Activated T-cell treated with anti-CD3 and anti-CD28 coated beads, Interleukin-2, amount 50 U/mL, for 4 hours (primary cell): Measurements from ENCODE around the gene LTBP4. TPM values are rescaled to one million over a fixed set of nuclear protein-coding genes. Genes with fewer than 3 reads are reported as not detected.
A peak's percentile ranks its signal among the peaks of the same experiment; 100 is the strongest.
"Not testable (repeated sequence)": the region's sequence is repeated elsewhere in the genome, so short reads cannot be mapped to it uniquely, and the experiment has no call there.

ENCODE experiments used
- ATAC-seq, 2 donors: fragments of 200-7000 bp; cut with Tn5 transposase; one replicate each; pipeline ENCODE4 v1.10.0; 2021
- DNase-seq: peaks from one replicate; pipeline ENCODE4 v3.0.0-alpha.2; 2020
- H3K27me3 Mint-ChIP-seq: one replicate; pipeline ENCODE4 v1.8.0; 2021; ENCODE audit warnings: low read depth, mixed read lengths
- H3K36me3 Mint-ChIP-seq: one replicate; pipeline ENCODE4 v1.8.0; 2022; ENCODE audit warnings: mixed read lengths; ENCODE audit not compliant: insufficient read depth
- H3K4me1 Mint-ChIP-seq: one replicate; pipeline ENCODE4 v1.8.0; 2021; ENCODE audit warnings: low read depth, mixed read lengths
- H3K4me3 Mint-ChIP-seq: one replicate; pipeline ENCODE4 v1.8.0; 2021; ENCODE audit warnings: mild to moderate bottlenecking, moderate library complexity, mixed read lengths
- H3K9me3 Mint-ChIP-seq: one replicate; pipeline ENCODE4 v1.8.0; 2021; ENCODE audit warnings: mixed read lengths
- total RNA-seq, 3 donors: library from RNA; stranded (reverse); gene quantifications; one replicate each; pipeline ENCODE4 v1.2.1, GENCODE V29; 2021

Gene LTBP4, protein sequence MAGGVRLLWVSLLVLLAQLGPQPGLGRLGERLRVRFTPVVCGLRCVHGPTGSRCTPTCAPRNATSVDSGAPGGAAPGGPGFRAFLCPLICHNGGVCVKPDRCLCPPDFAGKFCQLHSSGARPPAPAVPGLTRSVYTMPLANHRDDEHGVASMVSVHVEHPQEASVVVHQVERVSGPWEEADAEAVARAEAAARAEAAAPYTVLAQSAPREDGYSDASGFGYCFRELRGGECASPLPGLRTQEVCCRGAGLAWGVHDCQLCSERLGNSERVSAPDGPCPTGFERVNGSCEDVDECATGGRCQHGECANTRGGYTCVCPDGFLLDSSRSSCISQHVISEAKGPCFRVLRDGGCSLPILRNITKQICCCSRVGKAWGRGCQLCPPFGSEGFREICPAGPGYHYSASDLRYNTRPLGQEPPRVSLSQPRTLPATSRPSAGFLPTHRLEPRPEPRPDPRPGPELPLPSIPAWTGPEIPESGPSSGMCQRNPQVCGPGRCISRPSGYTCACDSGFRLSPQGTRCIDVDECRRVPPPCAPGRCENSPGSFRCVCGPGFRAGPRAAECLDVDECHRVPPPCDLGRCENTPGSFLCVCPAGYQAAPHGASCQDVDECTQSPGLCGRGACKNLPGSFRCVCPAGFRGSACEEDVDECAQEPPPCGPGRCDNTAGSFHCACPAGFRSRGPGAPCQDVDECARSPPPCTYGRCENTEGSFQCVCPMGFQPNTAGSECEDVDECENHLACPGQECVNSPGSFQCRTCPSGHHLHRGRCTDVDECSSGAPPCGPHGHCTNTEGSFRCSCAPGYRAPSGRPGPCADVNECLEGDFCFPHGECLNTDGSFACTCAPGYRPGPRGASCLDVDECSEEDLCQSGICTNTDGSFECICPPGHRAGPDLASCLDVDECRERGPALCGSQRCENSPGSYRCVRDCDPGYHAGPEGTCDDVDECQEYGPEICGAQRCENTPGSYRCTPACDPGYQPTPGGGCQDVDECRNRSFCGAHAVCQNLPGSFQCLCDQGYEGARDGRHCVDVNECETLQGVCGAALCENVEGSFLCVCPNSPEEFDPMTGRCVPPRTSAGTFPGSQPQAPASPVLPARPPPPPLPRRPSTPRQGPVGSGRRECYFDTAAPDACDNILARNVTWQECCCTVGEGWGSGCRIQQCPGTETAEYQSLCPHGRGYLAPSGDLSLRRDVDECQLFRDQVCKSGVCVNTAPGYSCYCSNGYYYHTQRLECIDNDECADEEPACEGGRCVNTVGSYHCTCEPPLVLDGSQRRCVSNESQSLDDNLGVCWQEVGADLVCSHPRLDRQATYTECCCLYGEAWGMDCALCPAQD (N-terminal part only)
- 100 to 1,000 TPM; 210 to 251 (median 213) TPM for total RNA-seq

DNA sequence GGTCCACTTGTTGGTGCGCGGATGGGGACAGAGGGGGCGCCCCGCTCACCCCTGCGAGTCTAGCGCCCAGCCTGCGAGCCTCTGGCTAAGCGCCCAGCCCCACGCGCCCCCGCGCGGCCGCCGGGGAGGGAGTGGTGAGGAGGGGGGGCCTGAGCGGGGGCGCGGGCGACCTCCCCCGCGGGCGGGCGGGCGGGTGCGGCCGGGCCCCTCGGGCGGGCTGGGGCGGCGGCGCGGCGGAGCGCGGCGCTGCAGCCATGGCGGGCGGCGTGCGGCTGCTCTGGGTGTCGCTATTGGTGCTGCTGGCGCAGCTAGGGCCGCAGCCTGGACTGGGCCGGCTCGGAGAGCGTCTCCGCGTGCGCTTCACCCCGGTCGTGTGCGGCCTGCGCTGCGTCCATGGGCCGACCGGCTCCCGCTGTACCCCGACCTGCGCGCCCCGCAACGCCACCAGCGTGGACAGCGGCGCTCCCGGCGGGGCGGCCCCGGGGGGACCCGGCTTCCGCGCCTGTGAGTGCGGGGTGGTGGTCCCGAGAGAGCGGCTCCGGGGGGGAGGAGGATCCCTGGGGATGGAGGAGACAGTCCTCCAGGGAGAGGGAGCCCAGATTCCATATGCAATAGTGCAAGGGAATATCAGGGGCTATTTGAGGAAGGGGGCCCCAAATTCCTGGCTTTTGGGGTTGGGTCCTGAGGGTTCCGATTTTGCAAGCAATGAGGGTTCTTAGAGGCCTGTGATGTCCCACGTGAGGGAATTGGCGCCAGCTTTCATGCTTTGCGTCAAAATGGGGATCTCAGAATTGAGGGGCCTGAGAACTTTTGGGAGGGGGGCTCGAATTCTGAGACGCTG lies at the start of gene LTBP4:
Gene LTBP4, plus strand, starts transcription at position 236 of the 841 bp plus-strand sequence. Its CDS starts 19 bp downstream, at position 255.
- ATAC-seq: no peak
- H3K9me3 Mint-ChIP-seq: no peaks in the 10 kb centered on the region

GRCh38 chr19:40552848-40553247 lies 48.3 kb upstream of the LTBP4 start:
- DNase-seq: no peak
- Mint-ChIP-seq H3K27me3 (peaks cover 72% of the 10 kb centered on the region), H3K4me3 (no peak overlapping the region), H3K9me3 (no peaks in the 10 kb centered on the region), H3K4me1 (peaks cover 10% of the 10 kb centered on the region), H3K36me3 (no peaks in the 10 kb centered on the region)
- no peak for ATAC-seq

More for the DNA sequence above, at the start of gene LTBP4:
- H3K4me1 Mint-ChIP-seq: peaks cover 66% of the 10 kb centered on the region
- peak within 1 kb of the TSS; percentile 59 for H3K4me3 Mint-ChIP-seq
- H3K27me3 Mint-ChIP-seq: peaks cover 32% of the 10 kb centered on the region
- no peaks in the 10 kb centered on the region for H3K36me3 Mint-ChIP-seq
- DNase-seq: no peak

GRCh38 chr19:40553885-40554857 lies 47.0 kb upstream of the LTBP4 start:
- DNase-seq: no peak
- no peak overlapping the region for H3K4me3 Mint-ChIP-seq
- ATAC-seq: no peak
- H3K27me3 Mint-ChIP-seq: peaks cover 65% of the 10 kb centered on the region
- no peaks in the 10 kb centered on the region for H3K36me3 Mint-ChIP-seq
- H3K4me1 Mint-ChIP-seq: peaks cover 4% of the 10 kb centered on the region
- H3K9me3 Mint-ChIP-seq: no peaks in the 10 kb centered on the region

- DNase-seq (no peak), ATAC-seq (no peak)
- Mint-ChIP-seq H3K36me3 (no peaks in the 10 kb centered on the region), H3K27me3 (peaks cover 57% of the 10 kb centered on the region), H3K4me3 (no peak overlapping the region), H3K4me1 (no peaks in the 10 kb centered on the region), H3K9me3 (no peaks in the 10 kb centered on the region)
Measured at GRCh38 chr19:40555978-40556689, 45.0 kb upstream of the LTBP4 start.

GRCh38 chr19:40556953-40557530 lies 44.1 kb upstream of the LTBP4 start:
- H3K9me3 Mint-ChIP-seq: no peaks in the 10 kb centered on the region

GRCh38 chr19:40559394-40559793 lies 41.8 kb upstream of the LTBP4 start:
- Mint-ChIP-seq H3K9me3 (no peaks in the 10 kb centered on the region), H3K36me3 (no peaks in the 10 kb centered on the region), H3K4me1 (no peaks in the 10 kb centered on the region), H3K27me3 (peaks cover 52% of the 10 kb centered on the region), H3K4me3 (no peak overlapping the region)
- DNase-seq (no peak), ATAC-seq (no peak)

More at GRCh38 chr19:40556953-40557530, 44.1 kb upstream of the LTBP4 start:
- Mint-ChIP-seq H3K27me3 (peaks cover 53% of the 10 kb centered on the region), H3K36me3 (no peaks in the 10 kb centered on the region), H3K4me3 (no peak overlapping the region), H3K4me1 (no peaks in the 10 kb centered on the region)
- ATAC-seq (no peak), DNase-seq (no peak)

DNA sequence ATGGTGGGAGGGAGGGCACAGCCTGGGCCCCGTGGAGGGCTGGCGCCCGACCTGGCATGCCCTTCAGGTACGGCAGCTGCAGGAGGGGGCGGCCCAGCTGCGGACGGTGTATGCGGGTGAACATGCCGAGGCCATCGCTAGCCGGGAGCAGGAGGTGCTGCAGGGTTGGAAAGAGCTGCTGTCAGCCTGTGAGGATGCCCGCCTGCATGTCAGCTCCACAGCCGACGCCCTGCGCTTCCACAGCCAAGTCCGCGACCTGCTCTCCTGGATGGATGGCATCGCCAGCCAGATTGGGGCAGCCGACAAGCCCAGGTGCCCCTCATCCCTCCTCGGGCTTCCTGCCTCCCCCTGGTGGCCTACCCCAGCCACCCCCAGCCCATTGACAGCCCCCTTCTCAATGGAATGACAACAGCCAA lies 41.1 kb upstream of the LTBP4 start:
- Mint-ChIP-seq H3K4me1 (no peaks in the 10 kb centered on the region), H3K4me3 (no peak overlapping the region), H3K36me3 (no peaks in the 10 kb centered on the region), H3K27me3 (peaks cover 49% of the 10 kb centered on the region), H3K9me3 (no peaks in the 10 kb centered on the region)
- no peak for ATAC-seq
- no peak for DNase-seq

DNA sequence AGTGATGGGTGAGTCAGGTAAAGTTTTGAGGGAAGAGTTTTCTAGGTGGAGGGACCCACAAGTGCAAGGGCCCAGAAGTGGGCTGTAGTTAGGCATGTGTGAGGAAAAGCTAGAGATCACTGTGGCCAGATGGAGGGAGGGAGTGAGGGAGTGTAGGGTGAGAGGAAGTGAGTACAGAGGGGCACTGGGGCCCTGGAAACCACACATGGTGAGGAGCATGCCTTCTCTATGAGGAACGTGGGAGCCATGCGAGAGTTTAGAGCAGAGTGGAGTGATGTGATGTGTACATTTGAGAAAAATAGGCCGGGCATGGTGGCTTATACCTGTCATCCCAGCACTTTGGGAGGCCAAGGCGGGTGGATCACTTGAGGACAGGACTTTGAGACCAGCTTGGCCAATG lies 39.2 kb upstream of the LTBP4 start:
- DNase-seq (no peak), ATAC-seq (no peak)
- Mint-ChIP-seq H3K36me3 (no peaks in the 10 kb centered on the region), H3K4me3 (no peak overlapping the region), H3K4me1 (no peaks in the 10 kb centered on the region), H3K27me3 (peaks cover 57% of the 10 kb centered on the region), H3K9me3 (no peaks in the 10 kb centered on the region)

DNA sequence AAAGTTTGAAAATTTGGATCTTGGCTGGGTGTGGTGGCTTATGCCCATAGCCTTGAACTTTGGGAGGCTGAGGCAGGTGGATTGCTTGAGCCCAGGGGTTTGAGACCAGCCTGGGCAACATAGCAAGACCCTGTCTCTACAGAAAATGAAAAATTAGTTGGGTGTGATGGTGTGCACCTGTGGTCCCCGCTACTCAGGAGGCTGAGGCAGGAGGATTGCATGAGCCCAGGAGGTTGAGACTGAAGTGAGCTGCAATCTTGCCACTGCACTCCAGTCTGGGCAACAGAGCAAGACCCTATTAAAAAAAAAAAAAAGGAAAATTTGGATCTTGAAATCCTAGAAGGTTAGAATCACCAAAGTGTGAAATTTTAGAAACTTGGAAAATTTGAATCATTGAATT lies 36.6 kb upstream of the LTBP4 start:
- DNase-seq, H3K9me3 Mint-ChIP-seq, H3K4me1 Mint-ChIP-seq, H3K36me3 Mint-ChIP-seq, H3K4me3 Mint-ChIP-seq, ATAC-seq: not testable (repeated sequence)
- peaks cover 64% of the 10 kb centered on the region for H3K27me3 Mint-ChIP-seq

- H3K36me3 Mint-ChIP-seq: no peaks in the 10 kb centered on the region
- peaks cover 61% of the 10 kb centered on the region for H3K27me3 Mint-ChIP-seq
- no peak overlapping the region for H3K4me3 Mint-ChIP-seq
- no peak for ATAC-seq
- H3K4me1 Mint-ChIP-seq: peaks cover 9% of the 10 kb centered on the region
- H3K9me3 Mint-ChIP-seq: no peaks in the 10 kb centered on the region
- DNase-seq: no peak
Measured at GRCh38 chr19:40565355-40565754, 35.8 kb upstream of the LTBP4 start.

GRCh38 chr19:40565910-40566495 lies 35.2 kb upstream of the LTBP4 start:
- H3K9me3 Mint-ChIP-seq: no peaks in the 10 kb centered on the region
- H3K4me3 Mint-ChIP-seq: no peak overlapping the region
- peaks cover 59% of the 10 kb centered on the region for H3K27me3 Mint-ChIP-seq
- DNase-seq (no peak), ATAC-seq (no peak)
- peaks cover 14% of the 10 kb centered on the region for H3K4me1 Mint-ChIP-seq
- H3K36me3 Mint-ChIP-seq: no peaks in the 10 kb centered on the region
